HG02840 (cell line): Measurements from ENCODE around the gene TRMT61A.

Experiments used
- ATAC-seq: cut with Tn5 transposase; IDR thresholded peaks from one replicate; pipeline ENCODE4 v1.9.1; 2021; ENCODE audit warnings: mild to moderate bottlenecking, moderate library complexity, moderate number of reproducible peaks; ENCODE audit not compliant: unreplicated experiment, low FRiP score

The TRMT61A gene

DNA sequence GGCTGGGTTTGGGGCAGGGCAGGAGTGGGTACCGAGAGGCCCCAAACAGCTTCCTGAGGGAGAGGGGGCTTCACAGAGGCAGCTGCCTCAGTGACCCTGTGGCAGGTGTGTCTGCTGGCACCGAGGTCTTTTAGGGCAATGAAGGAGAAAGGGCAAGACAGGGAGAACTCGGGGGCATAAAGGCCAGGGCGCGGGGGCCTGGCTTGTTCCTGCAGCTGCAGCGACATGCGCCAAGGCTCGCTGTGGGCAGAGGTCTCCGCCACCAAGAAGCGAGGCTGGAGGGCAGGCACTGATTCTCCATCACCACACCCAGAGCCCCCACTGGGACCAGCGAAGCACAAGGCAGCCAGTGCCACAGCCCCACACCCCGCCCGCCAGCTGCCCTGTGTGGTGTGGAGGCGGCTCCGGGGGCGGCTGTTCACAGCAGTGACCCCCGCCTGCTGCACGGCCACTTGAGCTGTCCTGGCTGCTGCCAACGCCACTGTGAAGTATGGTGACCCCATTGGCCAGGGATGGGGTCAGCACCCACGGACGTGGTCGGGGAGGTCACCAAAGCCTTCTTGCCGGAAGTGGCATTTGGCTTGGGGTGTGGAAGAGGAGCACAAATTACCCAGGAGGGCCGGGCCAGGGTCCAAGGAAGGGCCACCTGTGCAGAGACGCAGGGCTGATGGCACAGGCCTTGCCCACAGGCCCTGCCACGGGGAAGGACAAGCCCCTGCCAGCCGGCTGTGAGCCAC, 17.1 kb downstream of the TRMT61A start:
- ATAC-seq, result no peak

DNA sequence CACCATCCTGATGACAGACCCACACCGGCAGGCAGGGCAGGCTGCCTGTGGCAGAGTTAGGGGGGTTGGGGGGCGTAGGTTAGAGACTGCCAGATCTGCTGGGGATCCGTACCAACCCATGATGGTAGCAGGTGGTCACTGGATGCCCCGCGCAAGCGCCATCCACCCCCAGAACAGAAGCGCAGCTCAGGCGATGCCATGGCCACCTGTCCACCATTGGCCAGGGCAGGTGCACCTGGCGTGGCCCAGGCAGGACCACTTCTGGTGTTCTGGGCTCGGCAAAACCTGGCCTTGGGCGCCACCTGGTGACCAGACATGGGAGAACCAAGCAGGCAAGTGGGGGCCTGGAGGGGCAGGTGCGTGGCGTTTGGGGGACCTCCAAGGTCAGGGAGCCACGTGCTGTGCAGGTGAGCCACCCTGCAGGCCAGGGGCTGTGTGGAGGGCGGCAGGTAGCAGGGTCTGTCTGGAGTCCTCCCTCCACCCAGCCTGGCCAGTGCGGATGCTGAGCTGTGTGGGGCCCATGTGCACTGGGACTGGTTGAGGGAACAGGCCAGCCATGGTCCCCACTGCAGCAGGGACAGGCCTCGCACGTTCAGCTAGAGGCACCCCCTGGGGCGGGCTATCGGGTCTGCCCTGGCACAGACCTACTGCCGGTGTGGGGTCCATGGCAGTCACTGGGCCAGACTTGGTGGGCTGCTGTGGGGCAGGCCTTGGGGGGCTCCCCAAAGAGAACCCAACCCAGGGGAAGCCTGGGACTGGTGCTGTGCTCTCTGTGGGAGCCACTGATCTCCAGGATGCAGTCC, 17.9 kb downstream of the TRMT61A start:
- ATAC-seq, result no peak

DNA sequence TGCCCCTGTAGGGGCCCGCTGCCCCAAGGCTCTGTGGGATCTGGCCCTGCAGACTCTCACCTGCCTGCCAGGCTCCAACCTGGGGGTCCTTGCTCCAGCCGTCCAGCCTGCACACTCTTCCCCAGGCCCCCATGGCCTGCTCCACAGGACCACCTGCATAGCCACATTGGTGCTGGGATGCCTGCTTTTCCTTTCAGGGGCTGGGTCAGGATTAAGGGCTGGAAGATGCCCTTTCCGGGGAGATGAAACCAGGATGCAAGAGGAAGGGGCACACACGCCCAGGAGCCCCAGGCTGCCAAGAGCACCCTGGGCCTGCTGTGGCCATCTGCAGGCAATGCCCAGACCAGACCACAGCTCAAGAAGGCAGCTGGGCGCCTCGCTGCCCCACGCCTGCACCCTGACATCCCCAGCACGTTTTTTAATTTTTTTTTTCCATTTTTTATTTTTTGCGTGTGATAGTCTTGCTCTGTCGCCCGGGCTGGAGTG, 18.5 kb downstream of the TRMT61A start:
- ATAC-seq, result no peak

DNA sequence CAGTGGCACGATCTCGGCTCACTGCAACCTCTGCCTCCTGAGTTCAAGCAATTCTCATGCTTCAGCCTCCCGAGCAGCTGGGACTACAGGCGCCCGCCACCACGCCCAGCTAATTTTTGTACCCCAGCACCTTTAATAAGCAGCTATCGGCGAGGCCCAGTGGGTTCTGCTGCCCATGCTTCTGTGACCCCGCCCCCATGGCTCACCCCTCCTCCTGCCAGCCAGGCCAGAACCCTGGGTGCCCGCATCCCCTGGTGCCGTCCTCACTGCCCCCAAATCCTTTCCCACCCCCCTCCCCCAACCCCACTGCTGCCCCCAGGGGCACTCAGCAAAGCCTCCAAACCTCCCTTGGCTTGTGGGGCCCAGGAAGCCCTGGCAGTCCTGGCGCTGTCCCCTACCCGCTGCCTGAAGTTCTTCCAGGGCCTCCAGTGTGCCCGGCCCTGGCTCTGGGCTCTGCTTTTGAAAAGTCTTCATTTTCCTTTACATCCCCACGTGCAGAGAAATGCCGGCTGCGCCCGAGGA, 19.0 kb downstream of the TRMT61A start:
- ATAC-seq, result no peak

DNA sequence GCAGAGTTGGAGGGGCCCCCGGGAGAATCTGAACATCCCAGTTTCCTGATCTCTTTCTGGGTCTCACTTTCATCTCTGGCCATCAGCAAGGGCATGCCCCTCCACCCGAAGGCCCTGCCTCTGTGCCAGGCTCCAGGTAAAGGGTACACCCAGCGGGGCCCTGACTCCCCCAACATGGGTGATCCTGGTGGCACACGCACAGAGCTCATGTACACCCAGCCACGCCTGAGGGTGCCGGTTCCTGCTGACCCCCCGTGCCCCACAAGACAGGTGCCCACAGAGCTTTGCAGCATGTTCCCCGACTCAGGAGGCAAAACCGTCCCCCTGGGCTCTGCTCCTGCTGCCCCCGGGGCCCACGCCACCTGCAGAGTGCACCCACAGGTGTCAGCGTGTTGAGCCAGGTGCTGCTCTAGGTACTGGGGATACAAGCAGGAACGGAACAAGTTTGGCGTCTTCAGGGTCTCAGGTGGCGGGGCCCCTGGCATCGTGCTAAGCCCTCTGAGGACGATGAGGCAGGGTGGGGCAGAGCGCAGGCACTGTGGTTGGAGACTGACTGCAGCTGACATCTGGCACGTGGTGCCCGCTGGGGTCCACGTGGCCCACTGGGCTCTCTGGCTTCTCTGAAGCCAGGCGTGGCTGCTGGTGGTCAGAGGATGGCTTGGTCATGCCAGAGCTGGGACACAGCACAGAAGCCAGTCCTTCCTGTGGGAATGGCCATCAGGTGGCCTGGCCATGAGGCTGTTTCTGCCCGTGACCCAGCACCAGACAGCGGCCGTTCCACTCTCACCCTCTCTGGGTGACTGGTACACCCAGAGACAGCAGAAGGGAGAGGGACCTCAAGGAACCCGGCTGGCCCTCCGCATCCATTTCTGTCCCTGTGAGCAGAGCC, 19.7 kb downstream of the TRMT61A start:
- no peak for ATAC-seq

DNA sequence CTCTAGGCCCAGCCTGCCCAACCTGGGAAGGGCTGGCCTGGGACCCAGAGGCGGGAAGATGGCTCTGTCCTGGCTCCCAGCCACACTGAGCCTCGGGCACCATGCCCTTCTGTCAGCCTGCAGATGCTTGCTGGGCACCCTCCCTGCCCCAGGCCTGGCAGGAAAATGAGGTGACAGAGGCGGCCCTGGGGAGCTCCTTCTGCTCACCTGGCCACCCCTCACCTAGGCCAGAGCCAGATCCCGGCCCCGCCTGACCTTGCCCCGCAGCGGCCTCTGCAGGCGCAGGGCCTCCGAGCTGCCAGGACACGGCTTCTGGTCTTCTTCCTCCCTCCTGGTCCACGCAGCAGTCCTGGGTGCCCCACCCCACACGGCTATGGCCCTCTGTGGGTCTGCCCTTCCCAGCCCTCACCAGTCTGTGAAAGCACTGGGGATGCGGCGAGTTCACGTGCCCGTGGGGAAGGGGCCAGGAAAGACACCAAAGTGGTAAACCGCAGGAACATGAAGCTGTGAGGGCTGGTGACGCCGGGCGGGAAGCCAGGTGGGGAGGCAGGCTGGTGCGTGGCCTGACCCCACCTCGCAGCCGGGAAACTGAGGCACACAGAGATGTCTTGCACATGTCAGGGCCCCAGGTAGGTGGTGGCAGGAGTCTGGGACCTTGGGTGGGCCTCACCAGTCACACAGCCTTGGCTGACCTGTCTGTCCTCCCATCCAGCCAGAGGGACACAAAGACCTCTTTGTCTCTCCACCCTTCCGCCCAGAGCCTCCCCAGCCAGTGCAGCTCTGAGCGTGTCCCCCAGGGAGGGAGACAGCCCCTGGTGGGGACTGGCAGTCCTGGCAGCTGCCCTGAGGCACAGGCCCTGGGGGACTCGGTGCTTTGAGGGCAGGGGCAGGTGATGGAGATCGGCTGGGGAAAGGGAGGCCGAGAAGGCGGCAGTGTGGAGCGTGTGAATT, 20.6 kb downstream of the TRMT61A start:
- ATAC-seq, result no peak

DNA sequence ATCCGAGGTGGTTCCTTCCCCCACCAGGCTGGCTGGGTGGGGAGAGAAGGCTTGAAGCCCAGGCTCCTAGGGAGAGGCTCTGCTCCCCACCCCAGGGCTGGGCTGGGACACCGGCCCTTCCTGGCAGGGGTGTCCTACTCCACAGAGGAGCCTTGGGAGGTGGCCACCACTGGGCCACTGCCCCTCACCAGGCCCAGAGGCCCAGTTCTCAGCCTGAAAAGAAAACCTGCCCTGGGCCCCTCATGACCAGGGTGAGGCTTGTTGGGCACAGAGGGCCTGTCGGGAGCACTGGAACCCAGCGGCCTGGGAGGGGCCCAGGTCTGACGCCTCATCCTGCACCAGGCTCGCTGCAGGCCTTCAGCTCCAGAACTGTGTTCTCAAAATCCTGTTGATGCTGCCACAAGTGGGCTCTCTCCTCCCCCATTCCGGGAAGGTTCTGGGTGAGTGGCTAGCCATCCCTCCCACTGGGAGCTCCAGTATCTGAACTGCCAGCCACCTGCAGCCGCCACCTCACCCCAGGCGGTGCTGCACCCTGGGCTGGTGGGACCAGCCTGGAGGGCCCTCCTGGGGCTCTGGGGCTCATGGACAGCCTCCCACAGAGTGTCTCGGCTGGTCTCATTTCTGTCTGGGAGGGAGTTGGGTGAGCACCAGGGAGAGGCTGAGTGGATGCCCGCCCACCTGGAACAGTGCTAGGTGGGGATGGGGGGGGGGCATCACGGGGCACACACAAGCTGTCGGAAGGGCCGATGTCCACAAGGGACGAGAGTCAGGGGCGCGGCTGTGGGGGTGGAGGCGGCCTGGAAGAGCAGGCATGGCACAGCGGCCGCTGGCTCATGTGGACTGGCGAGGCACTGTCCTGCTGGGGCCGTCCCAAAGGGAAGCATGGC, 21.7 kb downstream of the TRMT61A start:
- ATAC-seq, result no peak

DNA sequence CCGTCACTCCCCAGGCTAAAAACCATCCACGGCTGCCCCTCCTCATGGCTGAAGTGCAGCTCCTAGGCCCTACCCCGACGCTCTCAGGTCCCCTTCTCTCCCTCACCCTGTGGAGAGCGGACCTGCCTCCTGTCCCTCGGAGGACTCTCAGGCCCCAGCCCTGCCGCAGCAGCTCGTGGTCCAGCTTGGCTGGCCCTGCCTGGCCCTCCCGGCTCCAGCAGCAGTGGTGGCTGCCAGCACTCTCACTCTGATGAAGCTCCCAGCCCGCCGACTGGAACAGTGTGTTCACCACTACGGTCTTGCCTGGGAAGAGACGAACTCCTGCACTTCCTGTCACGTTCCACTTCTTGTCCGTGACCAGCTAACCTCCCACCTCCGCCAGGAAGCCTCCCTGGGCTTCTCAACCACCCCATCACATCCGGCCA, 22.4 kb downstream of the TRMT61A start:
- no peak for ATAC-seq

DNA sequence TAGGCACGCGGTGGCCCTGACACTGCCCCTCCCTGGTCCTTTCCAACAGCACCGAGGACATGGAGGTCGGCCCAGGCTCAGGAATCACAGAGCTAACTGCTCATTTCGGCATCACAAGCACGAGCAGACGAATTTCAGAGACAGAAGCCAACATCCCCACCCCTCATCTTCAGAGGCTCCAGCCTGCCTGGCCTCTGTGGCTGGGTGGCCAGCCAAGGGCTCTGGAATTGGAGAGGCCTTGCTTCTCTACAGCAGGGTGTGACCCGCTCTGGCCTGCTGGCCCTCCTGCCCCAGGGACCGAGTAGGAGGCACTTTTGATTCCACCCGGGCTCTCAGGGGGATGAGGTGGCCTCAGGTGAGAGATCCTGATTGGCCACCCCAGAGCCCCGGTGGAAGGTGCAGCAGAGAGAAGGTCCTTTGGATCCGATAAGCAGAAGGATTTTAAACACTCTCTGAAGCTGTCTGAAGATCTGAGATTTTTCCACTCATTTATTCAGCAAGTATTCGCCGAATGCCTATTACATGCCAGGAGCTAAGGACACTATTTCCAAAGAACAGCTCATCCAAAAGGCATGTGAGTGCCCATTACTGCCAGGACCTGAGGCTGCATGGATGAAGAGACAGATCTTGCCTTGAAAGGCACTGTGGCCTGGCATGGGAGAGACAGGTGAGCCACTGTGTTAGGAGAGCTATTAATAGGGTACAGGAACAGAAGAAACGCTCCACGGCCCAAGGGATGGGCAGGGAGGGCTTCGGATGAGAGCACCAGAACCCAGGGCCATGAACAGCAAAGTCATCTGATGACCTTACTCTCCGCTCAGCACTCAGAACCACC, 23.2 kb downstream of the TRMT61A start:
- ATAC-seq, result no peak

DNA sequence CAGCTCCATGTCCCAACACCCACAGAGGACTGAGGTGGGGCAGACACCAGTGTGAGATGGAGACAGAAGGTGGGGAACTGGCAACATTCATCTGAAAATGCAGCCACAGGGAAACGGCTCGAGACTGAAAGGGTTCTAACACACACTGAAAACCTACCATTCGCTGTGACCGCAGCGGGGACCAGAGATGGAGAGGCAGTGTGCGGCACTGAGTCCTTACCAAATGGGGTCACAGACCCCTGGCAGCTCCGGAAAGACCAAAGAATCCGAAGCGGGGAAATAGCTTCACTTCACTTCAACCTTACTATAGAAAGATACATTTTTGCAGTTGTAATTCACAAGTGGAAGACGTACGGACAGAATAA, 23.8 kb downstream of the TRMT61A start:
- ATAC-seq, result no peak

DNA sequence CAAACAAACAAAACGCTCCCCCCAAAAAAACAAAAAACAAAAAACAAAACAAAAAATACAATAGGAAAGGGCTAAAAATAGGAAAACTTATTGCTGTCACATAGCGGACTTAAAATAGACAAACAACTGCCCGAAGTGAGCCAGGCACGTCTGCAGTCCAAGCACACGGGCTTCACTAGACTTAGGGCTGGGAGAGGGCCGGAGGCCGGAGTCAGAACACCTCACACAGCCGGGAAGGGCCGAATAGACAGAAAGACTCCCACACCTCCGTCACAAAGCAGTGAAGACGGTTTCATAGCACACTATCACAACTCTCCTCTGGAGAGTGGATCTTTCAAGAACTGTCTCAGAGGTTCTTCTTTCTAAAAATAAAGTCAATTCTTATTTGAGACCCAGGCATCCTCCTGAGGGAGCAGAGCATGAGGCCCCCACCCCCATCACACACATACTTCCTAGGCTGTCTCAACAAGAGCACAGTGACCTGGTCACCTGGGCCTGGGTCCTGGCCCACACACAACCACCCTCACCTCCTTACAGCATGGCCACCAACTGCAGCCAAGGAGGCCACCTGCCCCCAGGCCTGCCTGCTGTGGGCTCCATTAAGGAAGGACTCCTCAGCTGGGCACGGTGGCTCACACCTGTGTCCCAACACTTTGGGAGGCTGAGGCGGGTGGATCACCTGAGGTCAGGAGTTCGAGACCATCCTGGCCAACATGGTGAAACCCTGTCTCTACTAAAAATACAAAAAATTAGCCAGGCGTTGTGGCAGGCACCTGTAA, 26.8 kb downstream of the TRMT61A start:
- ATAC-seq, result no peak

DNA sequence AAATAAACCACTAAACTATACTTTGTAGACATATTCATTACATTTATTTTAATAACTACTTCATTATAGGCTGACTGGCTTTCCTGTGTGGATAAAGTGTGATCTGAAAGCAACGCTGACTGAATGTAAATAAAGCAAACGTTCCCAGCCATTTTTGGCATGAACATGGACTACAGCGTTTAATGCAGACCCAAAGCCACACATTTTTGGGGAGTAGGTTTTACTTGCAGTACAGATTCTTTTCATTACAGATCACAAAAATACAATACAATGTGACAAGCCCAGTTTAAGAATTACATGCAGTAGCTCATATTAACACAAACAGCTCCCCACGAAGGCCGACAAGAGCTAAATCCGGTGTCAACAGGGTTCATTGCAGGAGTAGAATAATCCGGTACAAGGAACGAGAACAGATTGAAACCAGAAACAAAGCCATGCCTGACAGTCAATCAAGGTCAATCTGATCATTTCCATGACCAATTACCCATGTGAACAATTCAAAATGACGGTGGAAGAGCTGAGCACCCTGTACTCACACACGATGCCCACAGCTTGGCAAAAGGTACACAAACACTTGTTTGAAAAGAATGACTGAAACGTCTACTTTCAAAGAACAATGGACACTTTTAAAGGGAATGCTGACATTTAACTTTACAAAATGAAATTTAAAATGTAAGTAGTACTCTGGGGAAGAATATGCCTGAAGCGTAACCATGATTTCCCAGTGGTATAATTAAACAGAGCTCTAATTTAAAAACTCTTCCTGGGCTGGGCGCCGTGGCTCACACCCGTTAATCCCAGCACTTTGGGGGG, 28.2 kb downstream of the TRMT61A start:
- ATAC-seq, result no peak

DNA sequence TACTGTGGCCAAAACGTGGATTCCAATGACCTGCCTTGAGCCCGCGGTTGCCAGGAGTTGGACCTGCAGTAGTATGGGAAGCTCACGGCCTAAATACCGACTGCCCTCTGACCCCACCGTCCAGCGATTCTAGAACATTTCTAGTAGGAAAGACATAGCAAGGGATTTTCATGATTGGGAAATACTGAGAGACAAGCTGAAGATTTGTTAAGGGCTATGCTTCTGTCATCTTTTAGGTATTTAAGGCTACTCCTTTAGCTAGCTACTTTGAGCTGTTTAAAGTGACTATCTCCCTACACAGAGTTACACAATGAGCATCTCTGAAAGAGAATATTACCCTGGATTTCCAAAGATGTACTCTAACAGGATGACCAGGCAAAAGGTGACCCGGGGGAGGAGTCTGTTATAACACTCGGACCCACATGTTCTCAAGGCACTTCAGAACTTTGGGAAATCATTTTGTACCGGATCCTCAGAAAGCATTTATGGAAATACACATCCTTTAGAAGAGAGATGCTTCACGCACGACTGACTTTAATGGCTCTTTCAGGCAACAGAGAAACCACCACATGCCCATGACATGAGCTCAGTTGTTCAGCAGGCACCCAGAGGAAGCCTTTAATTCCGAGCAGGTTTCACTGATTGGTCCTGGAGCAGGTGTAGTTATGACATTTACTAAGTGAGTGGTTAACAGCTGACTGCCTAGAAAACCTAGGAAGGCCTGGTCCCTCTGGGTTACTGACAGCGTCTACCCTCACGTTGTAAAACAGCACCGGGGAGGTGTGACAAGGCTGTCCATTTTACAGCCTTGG, 29.3 kb downstream of the TRMT61A start:
- no peak for ATAC-seq

DNA sequence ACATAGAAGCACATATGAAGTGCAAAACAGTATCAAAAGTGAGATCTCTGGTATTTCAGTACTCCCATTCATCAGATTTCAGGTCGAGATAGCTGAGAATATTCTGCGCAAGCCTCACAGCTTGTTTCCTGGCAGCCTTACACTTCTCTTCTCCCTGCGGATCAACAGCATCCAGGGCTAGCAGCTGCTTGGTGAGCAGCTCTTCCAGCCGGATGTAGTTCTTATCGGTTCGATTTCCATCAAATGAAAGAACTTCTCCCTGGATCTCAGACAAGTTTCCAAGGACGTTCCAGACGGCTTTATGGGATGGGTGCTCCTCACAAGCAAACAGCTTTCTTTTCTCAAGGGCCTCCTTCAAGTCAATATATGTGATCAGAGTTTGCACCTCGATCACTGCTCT, 30.8 kb downstream of the TRMT61A start:
- ATAC-seq, result no peak

DNA sequence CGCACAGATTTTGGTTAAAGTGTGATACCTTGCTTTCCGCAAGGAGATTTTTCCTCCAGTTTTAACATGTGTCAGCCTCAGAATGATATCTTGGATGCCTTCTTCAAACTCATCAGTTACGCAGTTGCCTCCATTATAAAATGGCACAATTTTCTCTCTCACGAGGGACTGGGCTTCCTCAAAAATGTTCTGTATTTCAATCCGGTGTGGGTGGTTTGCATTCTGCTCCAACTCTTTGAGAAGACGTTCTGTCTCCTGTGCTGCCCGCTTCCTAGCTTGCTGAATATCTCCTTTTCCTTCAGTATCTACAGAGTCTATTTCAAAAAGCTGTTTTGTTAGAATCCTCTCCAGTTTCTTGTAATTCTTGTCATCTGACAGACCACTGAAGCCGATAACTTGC, 31.7 kb downstream of the TRMT61A start:
- no peak for ATAC-seq
